Ishikawa (cell line): ENCODE data around the gene AP4B1.

ENCODE experiments used
- CEBPB ChIP-seq: IDR thresholded peaks from 2 replicates; pipeline ENCODE4 v1.6.1; 2012
- CREB1 ChIP-seq: IDR thresholded peaks from 2 replicates; pipeline ENCODE4 v1.6.1; 2012; ENCODE audit warnings: low read depth
- EGR1 ChIP-seq: IDR thresholded peaks from 2 replicates; pipeline ENCODE4 v1.6.1; 2012
- EP300 ChIP-seq: IDR thresholded peaks from 2 replicates; pipeline ENCODE4 v1.6.1; 2012; ENCODE audit warnings: borderline replicate concordance
- FOXM1 ChIP-seq: IDR thresholded peaks from 2 replicates; pipeline ENCODE4 v1.6.1; 2012; ENCODE audit warnings: low read depth, borderline replicate concordance
- RAD21 ChIP-seq: IDR thresholded peaks from 2 replicates; pipeline ENCODE4 v1.6.1; 2012; ENCODE audit warnings: low read depth
- TAF1 ChIP-seq: IDR thresholded peaks from 2 replicates; pipeline ENCODE4 v1.6.1; 2012; ENCODE audit warnings: low read depth, mild to moderate bottlenecking
- TCF12 ChIP-seq: IDR thresholded peaks from 2 replicates; pipeline ENCODE4 v1.6.1; 2012; ENCODE audit warnings: low read depth
- TEAD4 ChIP-seq: IDR thresholded peaks from 2 replicates; pipeline ENCODE4 v1.6.1; 2012
- YY1 ChIP-seq: IDR thresholded peaks from 2 replicates; pipeline ENCODE4 v1.6.1; 2012; ENCODE audit warnings: low read depth
- ZBTB7A ChIP-seq: IDR thresholded peaks from 2 replicates; pipeline ENCODE4 v1.6.1; 2012; ENCODE audit warnings: low read depth
- TF ChIP-seq, protein P1 (sequence below): IDR thresholded peaks from 2 replicates; pipeline ENCODE4 v1.6.1; 2012
- TF ChIP-seq, protein P2 (sequence below): IDR thresholded peaks from 2 replicates; pipeline ENCODE4 v1.6.1; 2012
- TF ChIP-seq, protein P3 (sequence below): IDR thresholded peaks from 2 replicates; pipeline ENCODE4 v1.6.1; 2012; ENCODE audit warnings: low read depth, mild to moderate bottlenecking

DNA sequence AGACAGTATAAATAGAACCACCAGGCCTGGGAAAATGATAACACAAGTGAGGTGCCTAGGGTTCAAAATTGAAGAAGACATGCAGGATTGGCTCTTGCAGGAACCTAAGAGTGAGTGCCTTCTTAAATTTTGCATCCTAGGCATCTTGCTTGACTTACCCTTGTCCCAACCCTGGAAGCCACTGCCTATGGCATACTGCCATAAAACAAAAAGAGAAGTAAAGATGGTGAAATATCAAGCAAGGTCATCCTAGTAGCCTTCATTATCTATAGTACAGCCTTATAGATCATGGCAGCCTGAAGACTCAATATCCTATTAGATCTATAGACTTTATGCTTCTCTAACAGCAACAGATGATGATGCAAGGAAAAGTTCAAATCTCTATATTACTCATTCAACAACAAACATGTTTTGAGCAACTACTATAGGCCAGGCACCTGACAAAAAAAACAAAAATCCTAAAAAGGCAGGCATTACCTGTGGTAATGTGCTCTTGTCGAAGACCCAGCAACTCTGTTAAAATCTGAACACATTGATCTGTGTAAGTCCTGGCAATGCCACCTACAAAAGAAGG is 6.3 kb downstream of the AP4B1 start:
- TF ChIP-seq FOXM1 (no peak), RAD21 (no peak), EP300 (no peak), YY1 (no peak), TEAD4 (no peak), ZBTB7A (no peak), EGR1 (no peak), TAF1 (no peak), CEBPB (no peak), TCF12 (no peak), CREB1 (no peak)
- TF ChIP-seq, protein P1, sequence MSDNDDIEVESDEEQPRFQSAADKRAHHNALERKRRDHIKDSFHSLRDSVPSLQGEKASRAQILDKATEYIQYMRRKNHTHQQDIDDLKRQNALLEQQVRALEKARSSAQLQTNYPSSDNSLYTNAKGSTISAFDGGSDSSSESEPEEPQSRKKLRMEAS: no peak
- TF ChIP-seq, protein P2, sequence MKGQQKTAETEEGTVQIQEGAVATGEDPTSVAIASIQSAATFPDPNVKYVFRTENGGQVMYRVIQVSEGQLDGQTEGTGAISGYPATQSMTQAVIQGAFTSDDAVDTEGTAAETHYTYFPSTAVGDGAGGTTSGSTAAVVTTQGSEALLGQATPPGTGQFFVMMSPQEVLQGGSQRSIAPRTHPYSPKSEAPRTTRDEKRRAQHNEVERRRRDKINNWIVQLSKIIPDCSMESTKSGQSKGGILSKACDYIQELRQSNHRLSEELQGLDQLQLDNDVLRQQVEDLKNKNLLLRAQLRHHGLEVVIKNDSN: no peak
- TF ChIP-seq, protein P3, sequence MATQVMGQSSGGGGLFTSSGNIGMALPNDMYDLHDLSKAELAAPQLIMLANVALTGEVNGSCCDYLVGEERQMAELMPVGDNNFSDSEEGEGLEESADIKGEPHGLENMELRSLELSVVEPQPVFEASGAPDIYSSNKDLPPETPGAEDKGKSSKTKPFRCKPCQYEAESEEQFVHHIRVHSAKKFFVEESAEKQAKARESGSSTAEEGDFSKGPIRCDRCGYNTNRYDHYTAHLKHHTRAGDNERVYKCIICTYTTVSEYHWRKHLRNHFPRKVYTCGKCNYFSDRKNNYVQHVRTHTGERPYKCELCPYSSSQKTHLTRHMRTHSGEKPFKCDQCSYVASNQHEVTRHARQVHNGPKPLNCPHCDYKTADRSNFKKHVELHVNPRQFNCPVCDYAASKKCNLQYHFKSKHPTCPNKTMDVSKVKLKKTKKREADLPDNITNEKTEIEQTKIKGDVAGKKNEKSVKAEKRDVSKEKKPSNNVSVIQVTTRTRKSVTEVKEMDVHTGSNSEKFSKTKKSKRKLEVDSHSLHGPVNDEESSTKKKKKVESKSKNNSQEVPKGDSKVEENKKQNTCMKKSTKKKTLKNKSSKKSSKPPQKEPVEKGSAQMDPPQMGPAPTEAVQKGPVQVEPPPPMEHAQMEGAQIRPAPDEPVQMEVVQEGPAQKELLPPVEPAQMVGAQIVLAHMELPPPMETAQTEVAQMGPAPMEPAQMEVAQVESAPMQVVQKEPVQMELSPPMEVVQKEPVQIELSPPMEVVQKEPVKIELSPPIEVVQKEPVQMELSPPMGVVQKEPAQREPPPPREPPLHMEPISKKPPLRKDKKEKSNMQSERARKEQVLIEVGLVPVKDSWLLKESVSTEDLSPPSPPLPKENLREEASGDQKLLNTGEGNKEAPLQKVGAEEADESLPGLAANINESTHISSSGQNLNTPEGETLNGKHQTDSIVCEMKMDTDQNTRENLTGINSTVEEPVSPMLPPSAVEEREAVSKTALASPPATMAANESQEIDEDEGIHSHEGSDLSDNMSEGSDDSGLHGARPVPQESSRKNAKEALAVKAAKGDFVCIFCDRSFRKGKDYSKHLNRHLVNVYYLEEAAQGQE: no peak
